Activated naive CD4-positive, alpha-beta T cell treated with anti-CD3 and anti-CD28 coated beads, Interleukin-2, amount 10 ng/mL, durations not matched to agents 7 days and 5 days (primary cell): ENCODE data around the gene WDR7.

Experiments used
- CTCF ChIA-PET: fragments of 350-600 bp; sonication (Branson Sonifier 250); formaldehyde crosslinking; loops from one replicate; lab custom pipeline; 2021; ENCODE audit warnings: antibody characterized with exemption; lab: Charles Lee
- DNase-seq: peaks from one replicate; pipeline ENCODE4 v3.0.0-alpha.2; 2020
- H3K27ac Mint-ChIP-seq: one replicate; pipeline ENCODE4 v1.8.0; 2021; ENCODE audit warnings: mild to moderate bottlenecking, moderate library complexity, mixed read lengths
- H3K27me3 Mint-ChIP-seq: one replicate; pipeline ENCODE4 v1.8.0; 2021; ENCODE audit warnings: mild to moderate bottlenecking, mixed read lengths
- H3K36me3 Mint-ChIP-seq: one replicate; pipeline ENCODE4 v1.8.0; 2021; ENCODE audit warnings: mixed read lengths
- H3K4me1 Mint-ChIP-seq: one replicate; pipeline ENCODE4 v1.8.0; 2021; ENCODE audit warnings: mixed read lengths
- H3K4me3 Mint-ChIP-seq: one replicate; pipeline ENCODE4 v1.8.0; 2021; ENCODE audit warnings: mild to moderate bottlenecking, moderate library complexity, mixed read lengths
- H3K9me3 Mint-ChIP-seq: one replicate; pipeline ENCODE4 v1.8.0; 2021; ENCODE audit warnings: mixed read lengths

Gene WDR7

GRCh38 chr18:56945171-56946083 lies 294.3 kb downstream of the WDR7 start:
- DNase-seq, result no peak
- CTCF ChIA-PET, result interaction anchor here (0.6 to 0.7 kb wide), 2 partner anchors 45 to 76 kb away, joined by 3 read pairs; no protein-coding TSS in a partner anchor
- Mint-ChIP-seq H3K9me3 (no peaks in the 10 kb centered on the region), H3K4me3 (no peak overlapping the region), H3K27ac (no peak overlapping the region), H3K27me3 (no peaks in the 10 kb centered on the region), H3K36me3 (peaks cover 2% of the 10 kb centered on the region), H3K4me1 (no peaks in the 10 kb centered on the region)

DNA sequence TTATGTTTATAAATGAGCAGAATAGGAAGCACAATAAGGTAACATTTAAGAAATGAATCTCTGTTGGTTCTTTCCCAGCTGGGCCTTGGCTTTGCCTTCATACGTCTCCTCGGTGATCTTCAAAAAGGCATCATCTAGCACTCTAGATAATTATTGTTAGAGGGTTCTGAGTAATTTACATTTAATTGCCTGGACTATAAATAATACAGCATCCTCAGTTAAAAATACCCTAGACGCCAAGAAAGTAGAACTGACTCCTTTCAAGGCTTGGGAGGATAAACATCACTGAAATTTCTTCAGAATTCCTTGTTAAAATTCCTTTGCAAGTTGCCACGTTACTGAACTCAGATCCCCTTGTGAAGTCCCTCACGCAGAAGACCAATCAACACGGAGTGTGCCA lies 296.1 kb downstream of the WDR7 start:
- H3K4me1 Mint-ChIP-seq, result no peaks in the 10 kb centered on the region
- no peak overlapping the region for H3K4me3 Mint-ChIP-seq
- H3K27me3 Mint-ChIP-seq, result no peaks in the 10 kb centered on the region
- DNase-seq, result no peak
- peaks cover 2% of the 10 kb centered on the region for H3K36me3 Mint-ChIP-seq
- CTCF ChIA-PET, result no interaction called here
- no peak overlapping the region for H3K27ac Mint-ChIP-seq
- H3K9me3 Mint-ChIP-seq, result no peaks in the 10 kb centered on the region

- CTCF ChIA-PET, result no interaction called here
- H3K27me3 Mint-ChIP-seq, result no peaks in the 10 kb centered on the region
- no peaks in the 10 kb centered on the region for H3K9me3 Mint-ChIP-seq
- H3K36me3 Mint-ChIP-seq, result peaks cover 2% of the 10 kb centered on the region
- no peak overlapping the region for H3K27ac Mint-ChIP-seq
- H3K4me1 Mint-ChIP-seq, result no peaks in the 10 kb centered on the region
- no peak overlapping the region for H3K4me3 Mint-ChIP-seq
- DNase-seq, result no peak
Measured at GRCh38 chr18:56952026-56952425, 300.9 kb downstream of the WDR7 start.

DNA sequence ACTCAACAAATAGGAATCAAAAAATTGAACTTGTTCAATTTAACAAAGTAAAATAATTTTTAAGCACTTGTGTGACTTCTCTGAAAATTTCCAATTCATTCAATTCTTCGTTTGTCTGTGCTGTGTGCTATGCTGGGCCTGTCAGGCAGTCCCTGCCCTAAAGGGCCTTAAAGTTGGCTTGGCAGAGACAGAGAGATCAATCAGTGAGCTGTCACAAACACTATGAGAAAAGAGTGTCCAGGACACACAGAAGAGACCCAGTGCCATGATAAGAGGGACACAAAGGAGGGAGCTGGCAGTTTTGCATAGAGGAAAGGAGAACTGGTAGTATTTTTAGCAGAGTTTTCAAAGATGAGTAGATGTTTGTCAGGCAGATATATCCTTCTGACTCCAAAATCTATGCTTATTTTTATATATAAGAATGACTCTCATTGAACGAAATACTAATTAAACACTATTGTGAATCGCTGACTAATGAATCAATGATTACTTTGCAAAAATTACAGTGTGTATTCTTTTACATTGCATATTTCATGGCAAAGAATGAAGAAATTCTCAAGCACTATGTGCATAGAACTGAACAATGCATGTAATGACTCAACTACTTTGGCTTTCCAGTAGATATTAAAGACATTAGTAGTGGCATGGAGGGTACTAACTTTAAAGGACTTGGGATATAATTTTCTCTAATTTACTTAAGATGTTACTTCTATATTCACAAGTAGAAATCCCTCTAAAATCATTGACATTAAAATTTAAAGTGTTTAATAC lies 302.5 kb downstream of the WDR7 start:
- no peaks in the 10 kb centered on the region for H3K27me3 Mint-ChIP-seq
- no peaks in the 10 kb centered on the region for H3K9me3 Mint-ChIP-seq
- H3K4me1 Mint-ChIP-seq, result no peaks in the 10 kb centered on the region
- H3K36me3 Mint-ChIP-seq, result peaks cover 2% of the 10 kb centered on the region
- no peak overlapping the region for H3K27ac Mint-ChIP-seq
- H3K4me3 Mint-ChIP-seq, result no peak overlapping the region
- DNase-seq, result no peak
- CTCF ChIA-PET, result interaction anchor here (0.8 kb wide), 1 partner anchor 38 kb away, joined by 4 read pairs; no protein-coding TSS in a partner anchor

DNA sequence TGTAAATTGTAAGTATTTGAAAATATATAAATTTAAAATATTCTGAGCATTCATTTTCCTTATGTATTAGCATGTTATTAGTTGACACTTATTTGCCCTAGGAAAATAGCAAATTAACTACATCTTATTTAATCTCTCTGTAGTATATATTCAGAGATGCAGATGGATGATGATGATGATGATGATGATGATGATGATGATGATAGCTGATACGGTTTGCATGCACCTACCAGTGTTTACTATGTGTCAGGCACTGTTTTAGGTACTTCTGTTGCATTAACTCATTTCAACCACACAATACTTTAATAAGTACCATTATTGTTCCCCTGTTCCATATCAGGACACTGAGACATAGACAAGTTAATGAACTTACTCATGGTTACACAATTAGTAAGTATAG lies 304.3 kb downstream of the WDR7 start:
- CTCF ChIA-PET, result no interaction called here
- Mint-ChIP-seq H3K4me1 (no peaks in the 10 kb centered on the region), H3K27ac (no peak overlapping the region), H3K27me3 (no peaks in the 10 kb centered on the region), H3K36me3 (no peaks in the 10 kb centered on the region), H3K9me3 (no peaks in the 10 kb centered on the region), H3K4me3 (no peak overlapping the region)
- DNase-seq, result no peak

DNA sequence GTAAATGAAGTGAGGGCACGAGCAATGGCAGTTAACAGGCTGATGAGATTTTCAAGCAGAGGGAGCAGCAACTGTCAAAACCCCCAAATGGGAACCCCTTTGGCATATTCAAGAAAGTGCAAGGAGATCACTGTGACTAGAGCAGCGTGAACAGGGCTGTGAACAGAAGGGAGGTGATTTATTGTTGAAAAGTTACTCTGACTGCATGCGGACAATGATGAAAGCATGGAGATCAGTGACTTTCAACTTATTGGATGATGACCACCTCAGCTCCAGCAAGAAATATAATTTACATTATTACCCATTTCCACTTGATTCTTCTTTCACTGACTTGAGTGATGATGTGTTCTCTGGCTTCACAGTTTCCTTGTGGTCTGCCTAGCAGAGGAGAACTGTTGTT lies 308.0 kb downstream of the WDR7 start:
- CTCF ChIA-PET, result no interaction called here
- H3K9me3 Mint-ChIP-seq, result no peaks in the 10 kb centered on the region
- no peak for DNase-seq
- H3K4me3 Mint-ChIP-seq, result no peak overlapping the region
- H3K27ac Mint-ChIP-seq, result no peak overlapping the region
- H3K36me3 Mint-ChIP-seq, result peaks cover 7% of the 10 kb centered on the region
- no peaks in the 10 kb centered on the region for H3K27me3 Mint-ChIP-seq
- no peaks in the 10 kb centered on the region for H3K4me1 Mint-ChIP-seq

DNA sequence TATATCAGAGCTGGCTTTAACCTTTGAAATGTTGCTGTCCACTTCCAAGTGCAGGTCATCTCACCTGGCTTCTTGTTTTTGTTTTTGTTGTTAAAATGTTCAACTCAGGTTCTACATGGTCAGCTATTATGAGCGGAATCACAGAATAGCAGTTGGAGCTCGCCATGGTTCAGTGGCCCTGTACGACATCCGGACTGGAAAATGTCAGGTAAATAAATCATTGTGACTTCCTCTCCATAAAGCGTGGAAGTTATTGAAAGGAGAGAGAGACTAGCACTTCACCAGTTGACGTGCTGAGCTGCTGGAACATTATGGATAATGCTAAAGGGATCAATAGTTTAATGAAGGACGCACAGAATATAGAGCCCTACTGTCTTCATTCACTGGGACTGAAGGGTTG lies 311.2 kb downstream of the WDR7 start:
- H3K9me3 Mint-ChIP-seq, result no peaks in the 10 kb centered on the region
- H3K27me3 Mint-ChIP-seq, result no peaks in the 10 kb centered on the region
- no peak overlapping the region for H3K27ac Mint-ChIP-seq
- no peaks in the 10 kb centered on the region for H3K4me1 Mint-ChIP-seq
- peaks cover 11% of the 10 kb centered on the region for H3K36me3 Mint-ChIP-seq
- CTCF ChIA-PET, result no interaction called here
- no peak overlapping the region for H3K4me3 Mint-ChIP-seq
- no peak for DNase-seq

DNA sequence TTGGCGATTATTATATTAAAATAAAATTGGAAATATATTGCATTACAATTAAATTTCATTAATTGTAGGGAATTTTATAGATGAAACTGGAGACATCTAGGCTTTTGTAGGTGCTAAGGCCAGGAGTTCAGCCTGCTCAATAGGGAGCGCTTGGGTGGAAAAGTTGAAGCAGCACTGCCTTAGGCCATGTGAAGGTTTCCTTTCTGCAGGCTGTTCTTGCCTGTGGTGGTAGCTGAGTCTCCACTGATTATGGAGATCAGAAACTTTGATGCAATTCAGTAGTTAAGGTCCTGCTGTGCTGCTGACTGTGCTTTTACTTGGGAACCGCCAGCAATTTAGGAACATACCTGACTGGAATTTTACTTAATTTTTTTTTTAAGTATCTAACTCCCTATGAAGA lies 315.9 kb downstream of the WDR7 start:
- CTCF ChIA-PET, result no interaction called here
- H3K36me3 Mint-ChIP-seq, result peaks cover 14% of the 10 kb centered on the region
- H3K27ac Mint-ChIP-seq, result no peak overlapping the region
- H3K9me3 Mint-ChIP-seq, result no peaks in the 10 kb centered on the region
- no peak for DNase-seq
- no peak overlapping the region for H3K4me3 Mint-ChIP-seq
- no peaks in the 10 kb centered on the region for H3K4me1 Mint-ChIP-seq
- no peaks in the 10 kb centered on the region for H3K27me3 Mint-ChIP-seq

DNA sequence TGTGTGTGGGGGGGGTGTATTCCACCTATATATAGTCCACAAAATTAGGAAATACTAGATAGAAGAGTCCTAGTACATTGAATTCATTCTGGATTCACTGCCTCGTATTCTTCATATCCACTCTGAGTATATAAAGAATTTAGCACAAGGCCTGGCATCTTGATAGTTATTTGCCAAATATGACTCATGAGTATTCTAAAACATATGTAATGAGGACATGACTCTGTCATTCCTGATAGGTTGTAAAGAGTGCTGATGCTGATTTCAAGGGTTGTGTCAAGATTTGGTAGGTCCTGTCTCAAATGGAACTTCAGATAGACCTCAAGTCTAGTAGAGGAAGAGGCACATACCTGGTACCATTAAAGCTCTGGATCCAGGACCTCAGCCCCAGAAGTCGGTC lies 322.3 kb downstream of the WDR7 start:
- CTCF ChIA-PET, result no interaction called here
- H3K4me3 Mint-ChIP-seq, result no peak overlapping the region
- H3K36me3 Mint-ChIP-seq, result peaks cover 11% of the 10 kb centered on the region
- no peak for DNase-seq
- H3K9me3 Mint-ChIP-seq, result no peaks in the 10 kb centered on the region
- no peaks in the 10 kb centered on the region for H3K4me1 Mint-ChIP-seq
- H3K27me3 Mint-ChIP-seq, result no peaks in the 10 kb centered on the region
- no peak overlapping the region for H3K27ac Mint-ChIP-seq

- H3K9me3 Mint-ChIP-seq, result no peaks in the 10 kb centered on the region
- H3K36me3 Mint-ChIP-seq, result peaks cover 9% of the 10 kb centered on the region
- no peaks in the 10 kb centered on the region for H3K4me1 Mint-ChIP-seq
- no peak for DNase-seq
- no peaks in the 10 kb centered on the region for H3K27me3 Mint-ChIP-seq
- H3K4me3 Mint-ChIP-seq, result no peak overlapping the region
- no peak overlapping the region for H3K27ac Mint-ChIP-seq
- CTCF ChIA-PET, result no interaction called here
Measured at GRCh38 chr18:56974141-56974540, 323.0 kb downstream of the WDR7 start.

DNA sequence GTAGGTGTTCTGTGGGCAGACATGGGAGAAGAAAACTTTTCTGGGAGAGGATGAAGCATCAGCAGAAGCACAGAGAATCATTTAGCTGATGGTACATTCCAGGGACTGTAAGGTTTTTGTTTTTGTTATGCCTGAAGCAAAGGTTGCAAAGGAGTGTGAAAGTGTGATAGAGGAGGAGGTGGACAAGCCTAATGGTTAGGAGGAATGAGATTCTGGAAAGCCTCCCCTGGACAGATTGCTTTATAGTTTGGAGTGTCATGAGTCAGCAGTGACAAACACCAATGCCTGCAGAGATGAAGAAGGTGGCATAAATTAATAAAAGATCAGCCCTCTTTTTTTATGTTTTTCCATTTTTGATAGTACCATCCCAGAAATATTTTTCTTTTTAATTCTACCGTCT lies 324.1 kb downstream of the WDR7 start:
- H3K27me3 Mint-ChIP-seq, result no peaks in the 10 kb centered on the region
- peaks cover 8% of the 10 kb centered on the region for H3K36me3 Mint-ChIP-seq
- CTCF ChIA-PET, result no interaction called here
- H3K9me3 Mint-ChIP-seq, result no peaks in the 10 kb centered on the region
- no peaks in the 10 kb centered on the region for H3K4me1 Mint-ChIP-seq
- no peak for DNase-seq
- H3K27ac Mint-ChIP-seq, result no peak overlapping the region
- no peak overlapping the region for H3K4me3 Mint-ChIP-seq

- no peak overlapping the region for H3K4me3 Mint-ChIP-seq
- H3K36me3 Mint-ChIP-seq, result peaks cover 7% of the 10 kb centered on the region
- no peaks in the 10 kb centered on the region for H3K4me1 Mint-ChIP-seq
- H3K27ac Mint-ChIP-seq, result no peak overlapping the region
- no peaks in the 10 kb centered on the region for H3K9me3 Mint-ChIP-seq
- CTCF ChIA-PET, result no interaction called here
- no peak for DNase-seq
- H3K27me3 Mint-ChIP-seq, result no peaks in the 10 kb centered on the region
Measured at GRCh38 chr18:56977309-56977708, 326.1 kb downstream of the WDR7 start.

DNA sequence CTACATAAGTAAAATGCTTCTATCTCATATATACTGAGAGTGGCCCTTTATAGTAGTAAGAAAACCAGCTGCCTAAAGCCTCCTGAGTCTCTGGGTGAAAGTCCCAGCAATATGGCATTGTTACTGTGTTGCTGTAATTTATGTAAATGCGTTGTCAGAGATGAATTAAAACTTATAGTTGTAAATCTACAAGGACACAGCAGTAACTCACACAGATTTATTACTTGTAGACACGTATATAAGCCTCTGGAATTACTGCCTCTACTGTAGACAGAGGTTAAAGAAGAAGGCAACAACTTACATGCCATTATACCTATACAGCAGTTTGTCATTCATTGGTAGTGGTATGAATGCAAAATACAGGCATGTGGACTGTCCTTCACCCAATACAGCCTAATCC lies 326.6 kb downstream of the WDR7 start:
- peaks cover 6% of the 10 kb centered on the region for H3K36me3 Mint-ChIP-seq
- CTCF ChIA-PET, result no interaction called here
- no peak for DNase-seq
- H3K9me3 Mint-ChIP-seq, result no peaks in the 10 kb centered on the region
- H3K27me3 Mint-ChIP-seq, result no peaks in the 10 kb centered on the region
- H3K27ac Mint-ChIP-seq, result no peak overlapping the region
- no peaks in the 10 kb centered on the region for H3K4me1 Mint-ChIP-seq
- H3K4me3 Mint-ChIP-seq, result no peak overlapping the region

DNA sequence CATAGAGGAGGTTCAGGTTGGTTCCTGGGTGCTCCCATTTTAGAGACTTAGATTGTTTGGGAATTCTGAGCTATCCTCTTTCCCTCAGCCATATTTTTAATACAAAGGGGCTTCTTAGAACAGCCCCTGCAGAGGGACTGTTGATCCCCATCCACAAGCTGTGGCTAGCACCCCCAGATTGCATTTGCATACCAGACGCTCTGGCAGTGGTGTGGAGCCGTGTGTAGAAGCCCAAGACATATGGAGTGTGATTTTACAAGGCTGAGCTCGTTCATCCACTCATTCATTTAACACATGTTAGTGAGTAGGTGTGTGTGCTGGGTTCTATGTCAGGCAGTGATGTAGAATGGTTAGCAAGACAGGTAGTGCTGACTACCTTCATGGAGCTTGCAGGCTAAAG lies 329.0 kb downstream of the WDR7 start:
- no peak overlapping the region for H3K27ac Mint-ChIP-seq
- CTCF ChIA-PET, result no interaction called here
- H3K36me3 Mint-ChIP-seq, result peaks cover 2% of the 10 kb centered on the region
- H3K27me3 Mint-ChIP-seq, result no peaks in the 10 kb centered on the region
- no peak overlapping the region for H3K4me3 Mint-ChIP-seq
- no peak for DNase-seq
- no peaks in the 10 kb centered on the region for H3K9me3 Mint-ChIP-seq
- H3K4me1 Mint-ChIP-seq, result no peaks in the 10 kb centered on the region

DNA sequence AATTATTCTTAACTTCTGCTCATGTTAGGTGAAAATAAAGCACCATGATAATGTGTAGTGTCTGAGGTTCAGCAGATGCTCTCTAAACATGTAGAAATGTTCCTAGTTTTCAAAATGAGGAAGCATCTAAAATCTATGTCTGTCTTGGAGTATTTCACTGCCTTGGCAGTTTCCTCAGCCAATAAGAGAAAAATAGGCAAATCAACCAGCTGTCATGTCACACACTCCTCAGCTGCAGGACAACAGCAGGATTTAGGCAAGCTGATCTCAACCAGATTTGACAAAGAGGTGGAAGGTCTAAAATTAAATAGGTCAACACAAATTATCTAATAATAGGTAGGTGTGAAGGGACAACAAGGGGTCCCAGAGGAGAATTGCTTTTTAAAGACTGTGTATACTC lies 331.6 kb downstream of the WDR7 start:
- Mint-ChIP-seq H3K9me3 (no peaks in the 10 kb centered on the region), H3K4me1 (no peaks in the 10 kb centered on the region), H3K27me3 (no peaks in the 10 kb centered on the region), H3K4me3 (no peak overlapping the region), H3K27ac (no peak overlapping the region), H3K36me3 (no peaks in the 10 kb centered on the region)
- CTCF ChIA-PET, result no interaction called here
- DNase-seq, result no peak
